ENCODE data around the gene PILRA. TPM values are rescaled to one million over a fixed set of nuclear protein-coding genes. Genes with fewer than 3 reads are reported as not detected.
A peak's percentile ranks its signal among the peaks of the same experiment; 100 is the strongest.
"Not testable (repeated sequence)": the region's sequence is repeated elsewhere in the genome, so short reads cannot be mapped to it uniquely, and the experiment has no call there.

The PILRA gene
- total RNA-seq, 2 donors from 2014 or later: 3.7 to 6.5 TPM

DNA sequence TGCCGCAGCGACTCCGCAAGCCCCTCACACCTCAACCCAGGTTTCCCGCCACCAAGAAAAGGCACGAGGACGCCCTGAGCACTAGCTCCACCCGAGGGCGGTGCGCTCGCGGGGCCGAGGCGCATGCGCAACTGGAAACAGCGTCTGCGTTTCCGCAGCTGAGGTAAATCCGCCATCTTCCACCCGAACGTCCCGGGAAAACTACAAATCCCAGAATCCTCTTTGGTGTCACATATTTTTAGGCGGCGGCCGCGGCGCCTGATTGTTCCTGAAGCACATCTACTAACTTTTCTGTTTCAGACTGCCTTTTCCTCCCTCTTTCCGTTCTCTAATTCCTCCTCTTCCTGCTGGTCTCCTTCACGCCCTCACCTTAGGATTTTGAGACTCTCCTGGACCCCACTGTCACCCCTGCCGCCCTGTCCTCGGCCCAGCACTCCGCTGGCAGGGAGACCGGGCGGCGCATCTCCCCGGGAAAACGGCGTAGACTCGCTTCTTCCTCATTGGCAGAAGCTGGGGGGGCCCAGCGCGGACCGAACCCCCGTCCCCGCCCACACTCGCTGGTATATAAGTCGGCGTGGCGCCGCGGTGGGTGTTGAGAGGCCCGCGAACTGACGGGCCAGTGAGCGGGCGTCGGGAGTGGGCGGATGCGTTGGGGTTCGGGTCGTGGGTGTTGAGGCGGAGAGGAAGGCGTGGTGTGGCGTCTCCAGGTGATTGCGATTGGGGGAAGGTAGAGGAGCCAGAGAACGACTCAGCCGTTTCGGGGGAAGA lies 55.1 kb downstream of the PILRA start, which contains the start of gene ZCWPW1:
Gene ZCWPW1, minus strand, starts transcription at position 505 of the 768 bp plus-strand sequence. CDS start 8,054 bp downstream, outside the sequence.
- ATAC-seq (peak; percentile 72 to 80), DNase-seq (peak; percentile 97)
- intact Hi-C loops (cut with DNase I): no loop called here

DNA sequence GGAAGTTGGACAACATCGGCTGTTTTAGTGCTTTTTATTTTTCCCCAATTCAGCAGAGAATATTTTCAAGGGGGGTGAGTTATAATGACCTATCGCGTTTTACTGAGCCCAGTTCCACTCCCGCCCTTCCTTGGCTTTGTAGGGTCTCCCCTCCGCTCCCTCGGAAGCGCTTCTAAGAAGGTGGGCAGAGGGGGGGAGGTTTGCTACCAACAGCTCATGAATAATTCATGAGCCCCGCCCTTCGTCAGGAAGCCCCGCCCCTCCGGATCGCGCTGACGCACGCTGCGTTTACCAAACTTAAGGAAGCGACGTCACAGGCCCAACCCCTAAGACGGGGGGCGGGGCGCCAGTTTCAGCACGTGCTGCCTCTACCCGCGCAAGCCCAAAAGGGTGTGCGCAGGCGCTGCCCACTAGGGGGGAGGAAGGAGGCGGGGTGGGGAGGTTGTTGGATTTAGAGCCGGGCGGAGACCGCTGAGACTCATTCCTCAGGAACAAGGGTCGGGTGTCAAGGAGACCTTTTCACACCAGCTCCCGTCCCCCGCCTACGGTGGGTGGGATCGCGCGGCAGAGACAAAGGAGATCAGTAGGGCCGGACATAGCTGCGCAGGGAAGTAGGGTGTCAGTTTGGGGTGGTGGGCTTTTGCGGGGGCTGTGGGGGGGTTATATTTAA lies 55.8 kb downstream of the PILRA start:
- DNase-seq: peak; percentile 100
- intact Hi-C loops (cut with DNase I): no loop called here
- ATAC-seq: peak; percentile 81 to 85

DNA sequence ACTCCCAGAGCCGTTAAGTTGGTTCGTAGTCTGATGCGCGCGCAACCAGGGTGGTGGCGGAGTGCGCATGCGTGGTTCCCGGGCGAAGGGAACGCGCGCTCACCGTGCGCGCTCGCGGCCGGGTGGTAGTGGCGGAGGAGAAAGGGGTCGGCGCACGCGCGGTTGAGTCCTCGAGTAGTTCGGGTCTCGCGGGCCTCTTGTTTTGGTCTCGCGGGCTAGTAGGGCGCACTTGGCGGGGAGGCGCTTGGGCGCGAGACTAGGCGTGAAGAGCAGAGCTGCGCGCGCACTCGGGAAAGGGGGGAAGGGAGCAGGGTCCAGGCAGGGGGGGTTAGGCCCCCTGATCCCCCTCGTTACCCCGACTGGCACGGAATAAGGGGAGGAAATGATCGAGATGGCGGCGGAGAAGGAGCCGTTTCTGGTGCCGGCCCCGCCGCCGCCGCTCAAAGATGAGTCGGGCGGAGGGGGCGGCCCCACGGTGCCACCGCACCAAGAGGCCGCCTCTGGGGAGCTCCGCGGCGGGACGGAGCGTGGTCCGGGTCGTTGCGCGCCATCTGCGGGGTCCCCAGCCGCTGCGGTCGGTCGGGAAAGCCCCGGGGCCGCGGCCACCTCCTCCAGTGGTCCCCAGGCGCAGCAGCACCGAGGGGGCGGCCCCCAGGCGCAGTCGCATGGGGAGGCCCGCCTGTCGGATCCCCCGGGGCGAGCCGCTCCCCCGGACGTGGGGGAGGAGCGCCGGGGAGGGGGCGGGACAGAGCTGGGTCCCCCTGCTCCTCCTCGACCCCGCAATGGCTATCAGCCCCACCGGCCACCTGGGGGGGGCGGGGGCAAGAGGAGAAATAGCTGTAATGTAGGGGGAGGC lies 56.6 kb downstream of the PILRA start, which contains the start of gene MEPCE:
Gene MEPCE, plus strand, starts transcription at position 195 of the 856 bp plus-strand sequence. Its CDS starts 188 bp downstream, at position 383.
- intact Hi-C loops (cut with DNase I): no loop called here
- DNase-seq: peak; percentile 98
- peak; percentile 77 to 80 for ATAC-seq

DNA sequence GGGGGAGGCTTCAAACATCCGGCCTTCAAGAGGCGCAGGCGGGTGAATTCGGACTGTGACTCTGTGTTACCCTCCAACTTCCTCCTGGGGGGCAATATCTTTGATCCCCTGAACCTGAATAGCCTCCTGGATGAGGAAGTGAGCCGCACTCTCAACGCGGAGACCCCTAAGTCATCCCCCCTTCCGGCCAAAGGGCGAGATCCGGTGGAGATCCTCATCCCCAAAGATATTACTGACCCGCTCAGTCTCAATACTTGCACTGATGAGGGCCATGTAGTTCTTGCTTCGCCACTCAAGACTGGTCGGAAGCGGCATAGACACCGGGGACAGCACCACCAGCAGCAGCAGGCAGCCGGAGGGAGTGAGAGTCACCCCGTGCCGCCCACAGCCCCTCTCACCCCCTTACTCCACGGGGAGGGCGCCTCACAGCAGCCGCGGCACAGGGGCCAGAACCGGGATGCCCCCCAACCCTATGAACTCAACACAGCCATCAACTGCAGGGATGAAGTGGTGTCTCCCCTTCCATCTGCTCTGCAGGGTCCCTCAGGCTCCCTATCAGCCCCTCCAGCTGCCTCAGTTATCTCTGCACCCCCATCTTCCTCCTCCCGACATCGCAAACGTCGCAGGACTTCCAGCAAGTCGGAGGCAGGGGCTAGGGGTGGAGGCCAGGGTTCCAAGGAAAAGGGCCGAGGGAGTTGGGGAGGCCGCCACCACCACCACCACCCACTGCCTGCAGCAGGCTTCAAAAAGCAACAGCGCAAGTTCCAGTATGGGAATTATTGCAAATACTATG lies 57.4 kb downstream of the PILRA start:
- intact Hi-C loops (cut with DNase I): no loop called here
- peak; percentile 34 for DNase-seq
- no peak for ATAC-seq

DNA sequence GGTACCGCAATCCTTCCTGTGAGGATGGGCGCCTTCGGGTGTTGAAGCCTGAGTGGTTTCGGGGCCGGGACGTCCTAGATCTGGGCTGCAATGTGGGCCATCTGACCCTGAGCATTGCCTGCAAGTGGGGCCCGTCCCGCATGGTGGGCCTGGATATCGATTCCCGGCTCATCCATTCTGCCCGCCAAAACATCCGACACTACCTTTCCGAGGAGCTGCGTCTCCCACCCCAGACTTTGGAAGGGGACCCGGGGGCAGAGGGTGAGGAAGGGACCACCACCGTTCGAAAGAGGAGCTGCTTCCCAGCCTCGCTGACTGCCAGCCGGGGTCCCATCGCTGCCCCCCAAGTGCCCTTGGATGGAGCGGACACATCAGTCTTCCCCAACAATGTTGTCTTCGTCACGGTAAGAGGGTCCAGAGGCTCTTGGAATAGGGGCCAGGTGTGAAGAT lies 58.0 kb downstream of the PILRA start:
- ATAC-seq (no peak), DNase-seq (peak; percentile 32)
- intact Hi-C loops (cut with DNase I): no loop called here

DNA sequence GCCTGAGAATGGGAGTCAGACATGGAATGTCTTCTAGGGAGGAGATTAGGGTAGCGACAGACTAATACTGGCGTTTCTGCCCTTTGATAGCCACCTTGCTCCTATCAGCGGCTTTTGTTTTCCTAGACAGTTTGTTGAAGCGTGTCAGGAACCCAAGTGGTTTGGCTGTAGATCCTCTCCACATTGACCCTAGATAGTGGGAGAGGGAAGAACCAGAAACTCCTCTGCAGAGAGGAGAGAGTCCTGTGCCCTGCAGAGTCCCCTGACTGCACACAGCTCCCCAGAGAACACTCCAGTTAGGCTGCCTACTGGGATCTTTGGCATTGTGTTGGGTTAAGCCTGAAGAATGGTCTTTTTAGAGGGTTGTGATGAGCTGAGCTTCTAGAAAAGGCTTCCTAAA lies 58.8 kb downstream of the PILRA start:
- ATAC-seq (no peak), DNase-seq (no peak)
- intact Hi-C loops (cut with DNase I): no loop called here

DNA sequence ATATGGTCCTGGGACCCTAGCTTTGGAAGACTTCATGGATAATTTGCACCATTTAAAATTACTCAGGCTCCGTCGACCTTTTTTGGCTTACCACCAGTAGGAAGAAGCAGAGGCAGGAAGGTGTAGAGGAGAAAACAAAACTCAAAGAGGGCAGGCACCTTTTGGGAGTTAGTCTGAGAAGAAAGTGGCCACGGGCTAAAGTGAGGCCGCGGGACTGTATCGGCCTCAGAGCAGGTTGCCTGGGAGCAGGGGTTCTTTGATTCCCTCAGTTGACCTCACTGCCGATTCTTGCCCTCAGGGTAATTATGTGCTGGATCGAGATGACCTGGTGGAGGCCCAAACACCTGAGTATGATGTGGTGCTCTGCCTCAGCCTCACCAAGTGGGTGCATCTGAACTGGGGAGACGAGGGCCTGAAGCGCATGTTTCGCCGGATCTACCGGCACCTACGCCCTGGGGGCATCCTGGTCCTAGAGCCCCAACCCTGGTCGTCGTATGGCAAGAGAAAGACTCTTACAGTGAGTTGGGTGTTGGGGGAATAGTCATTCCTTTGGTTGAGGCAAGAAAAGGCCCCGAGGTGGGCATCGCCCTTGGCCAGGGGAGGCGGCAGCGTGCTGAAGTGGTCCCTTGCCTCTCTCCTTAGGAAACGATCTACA lies 59.5 kb downstream of the PILRA start:
- intact Hi-C loops (cut with DNase I): no loop called here
- DNase-seq: no peak
- no peak for ATAC-seq

DNA sequence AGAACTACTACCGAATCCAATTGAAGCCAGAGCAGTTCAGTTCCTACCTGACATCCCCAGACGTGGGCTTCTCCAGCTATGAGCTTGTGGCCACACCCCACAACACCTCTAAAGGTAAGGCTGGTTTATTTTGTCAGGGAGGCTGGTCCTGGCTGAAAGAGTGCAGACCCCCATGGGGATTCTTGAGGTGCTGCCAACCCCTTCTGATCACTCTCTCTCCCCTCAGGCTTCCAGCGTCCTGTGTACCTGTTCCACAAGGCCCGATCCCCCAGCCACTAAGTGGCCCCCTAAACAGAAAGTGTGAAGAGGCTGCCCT lies 59.9 kb downstream of the PILRA start:
- DNase-seq (no peak), ATAC-seq (no peak)
- intact Hi-C loops (cut with DNase I): no loop called here

DNA sequence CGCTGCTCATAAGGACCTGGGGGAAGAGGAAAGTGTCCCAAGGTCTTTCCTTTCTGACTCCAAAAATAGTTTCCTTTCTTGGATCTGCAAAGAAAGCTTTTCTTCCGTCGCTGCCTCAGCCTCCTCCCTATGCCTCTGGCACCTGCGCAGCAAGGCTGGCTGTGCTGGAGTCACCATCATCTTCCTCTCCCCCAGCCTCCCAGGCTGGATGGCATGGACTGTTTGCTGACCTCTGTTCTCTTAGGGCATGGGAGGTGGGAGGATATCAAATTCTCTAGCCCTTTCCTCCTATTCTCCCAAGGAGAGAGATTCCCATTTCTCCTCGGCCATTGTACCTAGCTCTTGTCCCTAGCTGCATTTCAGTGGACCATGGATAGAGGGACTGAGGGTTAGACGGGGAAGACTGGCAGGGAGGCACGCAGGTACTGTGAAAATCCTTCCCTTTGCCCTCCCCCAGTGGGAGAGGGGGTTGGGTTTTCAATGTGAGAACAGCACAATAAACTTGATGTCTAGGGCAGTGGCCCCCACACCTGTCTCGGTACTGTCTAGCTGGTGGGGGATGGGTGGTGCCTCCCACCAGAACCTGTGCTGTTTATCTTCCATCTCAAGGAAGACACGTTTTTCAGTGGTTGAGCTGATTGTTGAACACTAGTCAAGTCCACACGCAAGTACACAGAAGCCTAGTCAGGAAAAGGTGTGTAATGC lies 60.5 kb downstream of the PILRA start:
- intact Hi-C loops (cut with DNase I): no loop called here
- ATAC-seq: no peak
- DNase-seq: peak; percentile 18

DNA sequence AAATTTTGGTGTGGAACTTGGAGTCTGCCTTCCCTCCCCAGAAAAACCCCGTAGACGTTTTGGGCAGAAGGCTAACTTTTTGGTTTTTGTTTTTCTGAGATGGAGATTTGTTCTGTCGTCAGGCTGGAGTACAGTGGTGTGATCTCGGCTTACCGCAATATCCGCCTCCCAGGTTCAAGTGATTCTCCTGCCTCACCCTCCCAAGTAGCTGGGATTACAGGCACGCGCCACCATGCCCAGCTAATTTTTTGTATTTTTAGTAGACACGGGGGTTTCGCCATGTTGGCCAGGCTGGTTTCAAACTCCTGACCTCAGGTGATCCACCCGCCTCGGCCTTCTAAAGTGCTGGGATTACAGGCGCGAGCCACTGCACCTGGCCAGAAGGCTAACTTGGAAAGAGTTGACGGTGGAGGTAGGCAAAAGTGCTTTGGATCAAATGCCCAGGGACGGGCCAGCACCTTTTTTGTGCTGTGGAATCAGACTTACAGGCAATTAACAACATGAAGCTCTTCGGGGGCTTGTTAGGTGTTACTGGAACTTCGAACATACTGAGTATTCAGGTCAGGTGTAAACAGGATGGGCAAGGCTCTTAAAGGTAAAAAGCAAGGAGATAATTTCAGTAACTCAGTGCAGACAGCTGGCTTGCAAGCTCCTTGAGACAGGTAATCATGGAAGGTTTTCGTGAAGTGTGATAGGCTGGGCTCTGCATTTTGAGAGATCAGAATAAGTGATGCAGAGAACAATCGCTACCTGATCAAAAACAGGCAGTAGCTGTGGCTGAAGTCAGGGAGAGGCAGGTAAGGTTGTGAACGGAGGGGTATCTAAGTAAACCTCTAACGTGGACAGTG lies 61.2 kb downstream of the PILRA start:
- intact Hi-C loops (cut with DNase I): no loop called here
- DNase-seq (peak; percentile 11), ATAC-seq (no peak)

DNA sequence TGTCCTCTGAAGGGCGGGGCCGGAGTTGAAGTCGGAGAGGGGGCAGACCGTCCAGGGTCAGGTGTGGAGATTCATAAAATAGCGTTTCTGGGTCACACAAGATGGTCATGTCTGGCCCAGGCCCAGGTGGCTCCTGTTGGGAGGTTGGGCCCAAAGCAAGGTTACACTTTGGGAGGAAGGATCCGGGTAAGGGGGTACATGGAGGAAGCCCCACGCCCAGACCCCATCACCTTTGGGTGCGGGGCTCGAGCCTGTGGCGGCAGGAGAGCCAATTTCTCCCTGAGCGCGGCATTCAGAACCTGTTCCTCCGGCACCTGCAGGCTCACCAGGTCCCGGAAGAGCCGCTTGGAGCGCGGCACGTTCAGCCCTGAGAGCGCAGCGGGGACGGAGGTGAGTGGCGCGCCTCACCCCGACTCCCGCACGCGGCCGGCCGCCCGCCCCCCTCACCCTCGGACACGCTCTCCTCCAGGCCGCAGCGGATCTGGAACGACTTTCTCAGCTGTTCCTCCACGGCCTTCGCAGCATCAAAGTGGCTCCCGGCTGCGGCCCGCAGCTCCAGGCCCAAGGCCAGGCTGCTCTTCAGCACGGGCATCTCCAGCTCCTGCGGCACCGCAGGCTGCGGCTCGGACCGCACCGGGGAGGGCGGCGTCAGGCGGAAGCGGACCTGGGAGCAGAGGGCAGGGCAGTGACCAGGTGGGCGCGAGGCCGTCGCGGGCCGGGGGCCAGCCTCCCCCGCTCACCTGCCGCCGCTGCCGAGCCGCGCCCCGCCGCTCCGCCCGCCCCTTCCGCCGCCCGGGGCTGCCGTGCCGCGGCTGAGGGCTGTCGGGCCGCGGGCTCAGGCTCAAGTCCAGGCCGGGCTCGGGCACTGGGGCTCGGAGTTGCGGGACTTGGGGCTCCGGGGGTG lies 62.4 kb downstream of the PILRA start:
- peak; percentile 34 to 51 for ATAC-seq
- intact Hi-C loops (cut with DNase I): no loop called here
- peak; percentile 49 for DNase-seq

DNA sequence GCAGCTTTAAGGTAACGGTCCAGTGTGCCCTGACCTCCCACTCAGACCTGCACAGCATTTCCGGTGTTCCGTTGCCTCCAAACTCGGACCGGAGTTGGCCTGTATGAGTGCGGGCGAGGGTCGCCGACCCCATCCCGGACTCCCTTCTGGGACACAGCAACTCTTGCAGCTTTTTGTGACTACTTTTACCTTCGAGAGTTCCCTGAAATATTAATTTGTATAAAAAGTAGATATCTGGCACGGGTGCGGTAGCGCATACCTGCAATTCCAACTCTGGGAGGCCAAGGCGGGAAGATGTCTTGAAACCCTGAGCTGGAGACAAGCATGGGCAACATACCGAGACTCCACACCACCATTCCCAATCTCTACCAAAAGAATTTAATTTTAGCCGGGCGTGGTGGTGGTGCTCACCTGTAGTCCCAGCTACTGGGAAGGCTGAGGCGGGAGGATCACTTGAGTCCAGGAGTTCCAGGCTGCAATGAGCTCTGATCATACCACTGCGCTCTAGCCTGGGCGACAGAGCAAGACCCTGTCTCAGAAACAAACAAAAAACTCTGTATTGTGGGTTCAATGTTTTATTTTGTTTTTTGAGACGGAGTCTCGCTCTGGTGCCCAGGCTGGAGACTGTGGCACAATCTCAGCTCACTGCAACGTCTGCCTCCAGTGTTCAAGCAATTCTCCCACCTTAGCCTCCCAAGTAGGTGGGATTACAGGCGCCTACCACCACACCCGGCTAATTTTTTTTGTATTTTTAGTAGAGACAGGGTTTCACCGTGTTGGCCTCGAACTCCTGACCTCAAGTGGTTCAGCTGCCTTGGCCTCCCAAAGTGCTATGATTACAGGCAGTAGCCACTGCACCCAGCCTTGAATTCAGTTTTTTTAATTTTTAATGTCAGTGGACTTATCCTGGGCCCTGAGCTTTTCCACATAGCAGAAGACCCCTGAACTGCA lies 64.1 kb downstream of the PILRA start:
- DNase-seq (peak; percentile 26), ATAC-seq (peak in 1 of 2 donors; percentile 1)
- intact Hi-C loops (cut with DNase I): no loop called here

DNA sequence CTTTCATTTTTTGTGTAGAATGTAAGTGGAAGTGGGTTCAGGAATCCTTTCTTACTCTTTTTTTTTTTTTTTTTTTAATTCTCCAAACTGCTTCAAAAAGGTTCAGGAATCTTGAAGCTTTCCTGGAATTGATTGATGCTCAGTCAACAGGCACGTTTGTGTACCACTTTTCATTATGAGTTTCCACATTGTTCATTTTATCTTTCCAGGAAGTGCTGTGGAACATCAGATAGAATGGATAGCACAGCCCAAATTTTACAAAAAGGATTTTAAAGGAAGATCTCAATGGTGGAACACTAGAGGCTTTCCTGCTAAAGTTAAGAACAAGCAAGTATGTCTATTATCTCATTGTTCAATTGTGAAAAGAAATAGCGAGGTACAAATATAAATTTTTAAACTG lies 64.9 kb downstream of the PILRA start:
- no peak for DNase-seq
- ATAC-seq: no peak
- intact Hi-C loops (cut with DNase I): no loop called here

DNA sequence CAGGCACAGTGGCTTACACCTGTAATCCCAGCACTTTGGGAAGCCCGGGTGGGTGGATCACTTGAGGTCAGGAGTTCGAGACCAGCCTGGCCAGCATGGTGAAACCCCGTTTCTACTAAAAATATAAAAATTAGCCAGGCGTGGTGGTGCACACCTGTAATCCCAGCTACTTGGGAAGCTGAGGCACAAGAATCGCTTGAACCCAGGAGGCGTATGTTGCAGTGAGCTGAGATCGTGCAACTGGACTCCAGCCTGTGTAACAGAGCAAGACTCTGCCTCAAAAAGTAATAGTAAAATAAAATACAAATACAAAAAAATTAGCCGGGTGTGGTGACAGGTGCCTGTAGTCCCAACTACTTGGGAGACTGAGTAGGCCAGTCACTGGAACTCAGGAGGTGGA lies 65.4 kb downstream of the PILRA start:
- peak; percentile 10 for DNase-seq
- intact Hi-C loops (cut with DNase I); ATAC-seq: not testable (repeated sequence)

DNA sequence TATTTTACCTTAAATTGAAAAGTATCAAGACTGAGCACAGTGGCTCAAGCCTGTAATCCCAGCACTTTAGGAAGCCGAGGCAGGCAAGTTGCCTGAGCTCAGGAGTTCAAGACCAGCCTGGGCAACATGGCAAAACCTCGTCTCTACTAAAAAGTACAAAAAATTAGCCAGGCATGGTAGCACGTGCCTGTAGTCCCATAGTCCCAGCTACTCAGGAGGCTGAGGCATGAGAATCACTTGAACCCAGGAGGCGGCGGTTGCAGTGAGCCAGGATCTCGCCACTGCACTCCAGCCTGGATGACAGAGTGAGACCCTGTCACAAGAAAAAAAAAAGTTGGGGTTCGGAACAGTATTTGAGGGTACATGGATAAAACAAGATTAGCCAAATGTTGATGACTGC lies 66.0 kb downstream of the PILRA start:
- intact Hi-C loops (cut with DNase I); DNase-seq; ATAC-seq: not testable (repeated sequence)

Data from left cardiac atrium (tissue), 4 donors.